Nephron (organoid): ENCODE measurements around the gene ALPP.
"Not testable (repeated sequence)": the region's sequence is repeated elsewhere in the genome, so short reads cannot be mapped to it uniquely, and the experiment has no call there.

ENCODE experiments used
- H3K27ac Mint-ChIP-seq, 3 experiments: 2 replicates each; pipeline ENCODE4 v1.8.0; 2020; ENCODE audit warnings: mixed read lengths in 3 of 3, mild to moderate bottlenecking in 2 of 3, moderate library complexity in 1 of 3
- H3K27me3 Mint-ChIP-seq: 2 replicates; pipeline ENCODE4 v1.8.0; 2021; ENCODE audit warnings: low read depth, mild to moderate bottlenecking, moderate library complexity, mixed read lengths
- H3K36me3 Mint-ChIP-seq: 2 replicates; pipeline ENCODE4 v1.8.0; 2020; ENCODE audit warnings: low read depth, mixed read lengths
- H3K4me1 Mint-ChIP-seq: 2 replicates; pipeline ENCODE4 v1.8.0; 2020; ENCODE audit warnings: mixed read lengths
- H3K4me3 Mint-ChIP-seq, 3 experiments: 2 replicates each; pipeline ENCODE4 v1.8.0; 2020; ENCODE audit warnings: mild to moderate bottlenecking in 3 of 3, mixed read lengths in 3 of 3, moderate library complexity in 2 of 3
- H3K9me3 Mint-ChIP-seq: 2 replicates; pipeline ENCODE4 v1.8.0; 2020; ENCODE audit warnings: mixed read lengths
- TF ChIP-seq, protein P1 (sequence below), 3 experiments: fragments of 200-600 bp; sonication (generic); IDR thresholded peaks; one replicate each; pipeline ENCODE4 v1.5.0; 2021; ENCODE audit warnings: antibody characterized with exemption in 3 of 3; ENCODE audit not compliant: unreplicated experiment in 3 of 3

ALPP gene

DNA sequence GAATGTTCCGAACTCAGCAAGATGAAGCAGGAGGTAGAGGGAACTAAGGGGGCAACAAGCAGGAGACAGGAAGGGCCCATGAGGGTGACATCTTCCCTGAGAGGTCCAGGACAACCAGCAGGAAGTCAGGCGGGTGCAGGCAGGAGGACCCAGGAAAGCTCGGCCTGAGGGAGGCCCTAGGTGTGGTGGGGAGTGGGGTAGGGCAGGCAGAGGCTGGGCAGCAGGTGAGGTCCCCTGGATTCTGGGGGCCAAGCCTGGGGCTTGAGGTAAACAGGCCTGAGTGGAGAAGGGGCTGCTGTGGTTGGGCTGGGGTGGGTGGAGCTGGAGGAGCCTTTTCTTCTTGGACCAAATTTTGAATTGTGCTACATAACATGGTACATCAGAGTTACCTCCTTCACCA lies 24.0 kb downstream of the ALPP start:
- H3K9me3 Mint-ChIP-seq, result no peaks in the 10 kb centered on the region
- no peak overlapping the region for H3K27ac Mint-ChIP-seq
- TF ChIP-seq, protein P1, sequence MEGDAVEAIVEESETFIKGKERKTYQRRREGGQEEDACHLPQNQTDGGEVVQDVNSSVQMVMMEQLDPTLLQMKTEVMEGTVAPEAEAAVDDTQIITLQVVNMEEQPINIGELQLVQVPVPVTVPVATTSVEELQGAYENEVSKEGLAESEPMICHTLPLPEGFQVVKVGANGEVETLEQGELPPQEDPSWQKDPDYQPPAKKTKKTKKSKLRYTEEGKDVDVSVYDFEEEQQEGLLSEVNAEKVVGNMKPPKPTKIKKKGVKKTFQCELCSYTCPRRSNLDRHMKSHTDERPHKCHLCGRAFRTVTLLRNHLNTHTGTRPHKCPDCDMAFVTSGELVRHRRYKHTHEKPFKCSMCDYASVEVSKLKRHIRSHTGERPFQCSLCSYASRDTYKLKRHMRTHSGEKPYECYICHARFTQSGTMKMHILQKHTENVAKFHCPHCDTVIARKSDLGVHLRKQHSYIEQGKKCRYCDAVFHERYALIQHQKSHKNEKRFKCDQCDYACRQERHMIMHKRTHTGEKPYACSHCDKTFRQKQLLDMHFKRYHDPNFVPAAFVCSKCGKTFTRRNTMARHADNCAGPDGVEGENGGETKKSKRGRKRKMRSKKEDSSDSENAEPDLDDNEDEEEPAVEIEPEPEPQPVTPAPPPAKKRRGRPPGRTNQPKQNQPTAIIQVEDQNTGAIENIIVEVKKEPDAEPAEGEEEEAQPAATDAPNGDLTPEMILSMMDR (IDR thresholded peaks at IDR 0.05; ENCODE audit: unreplicated experiment in 3 of 3), result no peak
- H3K36me3 Mint-ChIP-seq, result no peaks in the 10 kb centered on the region
- peaks cover 33% of the 10 kb centered on the region for H3K27me3 Mint-ChIP-seq
- H3K4me3 Mint-ChIP-seq, result no peak overlapping the region
- no peaks in the 10 kb centered on the region for H3K4me1 Mint-ChIP-seq

DNA sequence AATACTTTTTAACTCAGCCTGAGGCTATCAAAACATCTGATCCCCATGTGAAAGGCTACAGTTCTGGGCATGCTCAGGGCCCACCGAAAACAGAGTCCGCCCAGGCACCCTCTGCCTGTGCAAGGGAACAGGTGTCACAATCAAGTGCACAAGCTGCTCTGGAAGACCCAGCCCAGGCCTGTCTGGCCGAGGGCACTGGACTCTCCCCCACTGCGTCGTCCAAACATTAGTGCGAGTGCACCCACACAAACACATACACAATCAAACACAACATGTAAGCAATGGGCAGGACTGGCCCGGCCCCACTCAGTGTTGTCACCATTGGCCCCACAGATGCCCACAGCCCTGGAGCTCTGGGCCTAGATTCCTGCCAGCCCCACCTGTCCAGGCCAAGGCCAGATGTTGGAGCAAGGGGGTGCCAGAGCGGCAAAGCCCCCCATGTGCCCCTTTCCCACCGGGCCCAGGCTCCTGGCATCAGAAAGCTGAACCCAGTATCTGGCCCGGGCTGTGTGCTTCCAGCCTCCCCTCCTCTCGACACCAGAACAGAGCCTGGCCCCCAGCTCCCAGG lies 27.5 kb downstream of the ALPP start:
- Mint-ChIP-seq H3K27me3 (peaks cover 27% of the 10 kb centered on the region), H3K4me1 (no peaks in the 10 kb centered on the region), H3K27ac (no peak overlapping the region), H3K9me3 (no peaks in the 10 kb centered on the region), H3K4me3 (no peak overlapping the region), H3K36me3 (no peaks in the 10 kb centered on the region)
- TF ChIP-seq, protein P1 (IDR thresholded peaks at IDR 0.05; ENCODE audit: unreplicated experiment in 3 of 3), result no peak

GRCh38 chr2:232406556-232407310 lies 28.2 kb downstream of the ALPP start, which contains the start of gene ALPG:
Gene ALPG, plus strand, starts transcription at chr2:232406844. Its CDS starts 51 bp downstream, at chr2:232406895.
- Mint-ChIP-seq H3K4me3 (no peak within 1 kb of the TSS), H3K27me3 (peaks cover 34% of the 10 kb centered on the region), H3K36me3 (no peaks in the 10 kb centered on the region), H3K27ac (no peak within 1 kb of the TSS), H3K9me3 (no peaks in the 10 kb centered on the region), H3K4me1 (no peaks in the 10 kb centered on the region)
- TF ChIP-seq, protein P1 (IDR thresholded peaks at IDR 0.05; ENCODE audit: unreplicated experiment in 3 of 3), result no peak

- not testable (repeated sequence) for H3K27ac Mint-ChIP-seq, H3K36me3 Mint-ChIP-seq, H3K4me1 Mint-ChIP-seq, H3K4me3 Mint-ChIP-seq, H3K9me3 Mint-ChIP-seq
- peaks cover 31% of the 10 kb centered on the region for H3K27me3 Mint-ChIP-seq
Measured at GRCh38 chr2:232407428-232408150, 29.0 kb downstream of the ALPP start.

DNA sequence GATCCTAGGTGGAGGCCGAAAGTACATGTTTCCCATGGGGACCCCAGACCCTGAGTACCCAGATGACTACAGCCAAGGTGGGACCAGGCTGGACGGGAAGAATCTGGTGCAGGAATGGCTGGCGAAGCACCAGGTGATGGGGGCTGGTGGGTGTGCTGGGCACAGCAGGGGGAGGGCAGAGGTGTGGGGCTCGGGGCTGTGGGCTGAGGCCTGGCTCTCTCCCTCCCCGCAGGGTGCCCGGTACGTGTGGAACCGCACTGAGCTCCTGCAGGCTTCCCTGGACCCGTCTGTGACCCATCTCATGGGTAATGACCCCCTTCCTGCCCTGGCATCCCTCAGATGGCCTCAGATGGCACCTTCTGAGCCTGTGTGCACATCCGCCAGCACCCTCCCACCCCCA lies 29.7 kb downstream of the ALPP start:
- not testable (repeated sequence) for H3K36me3 Mint-ChIP-seq, H3K4me3 Mint-ChIP-seq, H3K9me3 Mint-ChIP-seq, H3K4me1 Mint-ChIP-seq, H3K27ac Mint-ChIP-seq
- peaks cover 32% of the 10 kb centered on the region for H3K27me3 Mint-ChIP-seq

DNA sequence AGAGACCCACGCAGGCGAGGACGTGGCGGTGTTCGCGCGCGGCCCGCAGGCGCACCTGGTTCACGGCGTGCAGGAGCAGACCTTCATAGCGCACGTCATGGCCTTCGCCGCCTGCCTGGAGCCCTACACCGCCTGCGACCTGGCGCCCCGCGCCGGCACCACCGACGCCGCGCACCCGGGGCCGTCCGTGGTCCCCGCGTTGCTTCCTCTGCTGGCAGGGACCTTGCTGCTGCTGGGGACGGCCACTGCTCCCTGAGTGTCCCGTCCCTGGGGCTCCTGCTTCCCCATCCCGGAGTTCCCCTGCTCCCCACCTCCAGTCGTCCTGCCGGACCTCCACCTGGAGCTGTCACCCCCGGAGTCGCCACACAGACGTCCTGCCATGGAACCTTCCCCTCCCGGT lies 31.1 kb downstream of the ALPP start:
- H3K4me1 Mint-ChIP-seq, H3K4me3 Mint-ChIP-seq, H3K36me3 Mint-ChIP-seq, H3K9me3 Mint-ChIP-seq, H3K27ac Mint-ChIP-seq: not testable (repeated sequence)
- peaks cover 45% of the 10 kb centered on the region for H3K27me3 Mint-ChIP-seq

- Mint-ChIP-seq H3K4me3 (no peak overlapping the region), H3K27ac (no peak overlapping the region), H3K9me3 (no peaks in the 10 kb centered on the region), H3K36me3 (no peaks in the 10 kb centered on the region), H3K27me3 (peaks cover 53% of the 10 kb centered on the region), H3K4me1 (no peaks in the 10 kb centered on the region)
- TF ChIP-seq, protein P1 (IDR thresholded peaks at IDR 0.05; ENCODE audit: unreplicated experiment in 3 of 3), result no peak
Measured at GRCh38 chr2:232410238-232410900, 31.8 kb downstream of the ALPP start.
